Iris pigment epithelial cell (primary cell): ENCODE results near the gene ZNF793.

Experiments
- DNase-seq: peaks from one replicate; pipeline ENCODE4 v3.0.0-alpha.2; 2011; ENCODE audit warnings: low read depth

The ZNF793 gene

GRCh38 chr19:37506387-37507166, at the start of gene ZNF793:
Gene ZNF793 (plus strand): TSS chr19:37506939. CDS start chr19:37523440, 16,501 bp downstream.
- DNase-seq = peak; percentile 91

- DNase-seq = peak; percentile 40
These were observed 40.4 kb upstream of the ZNF793 start for GRCh38 chr19:37466277-37466797.

- peak; percentile 97 for DNase-seq
These were observed 39.7 kb upstream of the ZNF793 start, which contains the start of gene ZNF569 for GRCh38 chr19:37466798-37467607. Gene ZNF569 (minus strand): TSS chr19:37467444. CDS start chr19:37444921, 22,523 bp downstream.

GRCh38 chr19:37467608-37468090, 39.1 kb upstream of the ZNF793 start:
- no peak for DNase-seq

- peak; percentile 90 for DNase-seq
These were observed 37.6 kb upstream of the ZNF793 start, which contains the start of gene ZNF570 for GRCh38 chr19:37468961-37469777. Gene ZNF570 (plus strand): TSS chr19:37469356. CDS start chr19:37470355, 999 bp downstream.

- peak; percentile 9 for DNase-seq
These were observed 36.5 kb upstream of the ZNF793 start for GRCh38 chr19:37470216-37470615.

- DNase-seq = no peak
These were observed 34.6 kb upstream of the ZNF793 start for GRCh38 chr19:37472165-37472564.

- no peak for DNase-seq
These were observed 22.2 kb upstream of the ZNF793 start for GRCh38 chr19:37484406-37485168.

- DNase-seq = no peak
These were observed 14.5 kb upstream of the ZNF793 start for GRCh38 chr19:37492213-37492612.

- no peak for DNase-seq
These were observed 767 bp upstream of the ZNF793 start for GRCh38 chr19:37505958-37506386.

- no peak for DNase-seq
These were observed 377 bp downstream of the ZNF793 start for GRCh38 chr19:37507167-37507464.

- no peak for DNase-seq
These were observed 4.4 kb downstream of the ZNF793 start for GRCh38 chr19:37511186-37511585.

- no peak for DNase-seq
These were observed 5.1 kb downstream of the ZNF793 start for GRCh38 chr19:37511821-37512220.

- DNase-seq = no peak
These were observed 6.7 kb downstream of the ZNF793 start for GRCh38 chr19:37513397-37513796.

GRCh38 chr19:37519890-37520289, 13.2 kb downstream of the ZNF793 start:
- peak; percentile 77 for DNase-seq

GRCh38 chr19:37537391-37537947, 30.7 kb downstream of the ZNF793 start:
- peak; percentile 17 for DNase-seq

GRCh38 chr19:37551129-37551993, 44.6 kb downstream of the ZNF793 start:
- peak; percentile 71 for DNase-seq

GRCh38 chr19:37563518-37563917, 56.8 kb downstream of the ZNF793 start:
- DNase-seq = no peak

- DNase-seq = no peak
These were observed 58.1 kb downstream of the ZNF793 start for GRCh38 chr19:37564624-37565369.
